ENCODE measurements around the gene TPD52L2.

The TPD52L2 gene

GRCh38 chr20:63935447-63935846 is 70.4 kb downstream of the TPD52L2 start:
- DNase-seq = no peak

- DNase-seq = no peak
Observed at GRCh38 chr20:63937596-63937995, 72.5 kb downstream of the TPD52L2 start.

GRCh38 chr20:63939061-63939935 is 74.2 kb downstream of the TPD52L2 start:
- DNase-seq = no peak

GRCh38 chr20:63940071-63940471 is 75.0 kb downstream of the TPD52L2 start:
- no peak for DNase-seq

- no peak for DNase-seq
Observed at GRCh38 chr20:63940472-63941266, 75.6 kb downstream of the TPD52L2 start.

Data from DMS79 treated with DMSO at 0.1 percent for 48 hours (cell line).